D721Med (cell line): ENCODE measurements around the gene AMPH.
"Not testable (repeated sequence)": the region's sequence is repeated elsewhere in the genome, so short reads cannot be mapped to it uniquely, and the experiment has no call there.

Experiments
- DNase-seq: peaks from one replicate; pipeline ENCODE4 v3.0.0; 2011; ENCODE audit warnings: low spot score; ENCODE audit not compliant: insufficient read length
- FAIRE-seq: peaks from 2 replicates; lab custom pipeline; 2011; peaks lifted over from hg19 to GRCh38; lab: Jason Lieb, UNC
- CTCF ChIP-seq: IDR thresholded peaks from 2 replicates; pipeline ENCODE4 v1.5.1; 2012; ENCODE audit warnings: mild to moderate bottlenecking, control low read depth; ENCODE audit not compliant: insufficient read depth; ENCODE audit errors: missing control alignments

Gene AMPH

GRCh38 chr7:38359071-38359601 lies 272.0 kb downstream of the AMPH start:
- TF ChIP-seq CTCF = peak; percentile 39
- FAIRE-seq, DNase-seq: not testable (repeated sequence)

GRCh38 chr7:38358273-38358831 lies 272.8 kb downstream of the AMPH start:
- not testable (repeated sequence) for FAIRE-seq

GRCh38 chr7:38354271-38354851 lies 276.8 kb downstream of the AMPH start:
- FAIRE-seq, DNase-seq: not testable (repeated sequence)
- peak; percentile 63 for TF ChIP-seq CTCF

More at GRCh38 chr7:38358273-38358831, 272.8 kb downstream of the AMPH start:
- not testable (repeated sequence) for DNase-seq

GRCh38 chr7:38353431-38353881 lies 277.7 kb downstream of the AMPH start:
- FAIRE-seq, DNase-seq: not testable (repeated sequence)

- FAIRE-seq = no peak
- no peak for DNase-seq
- TF ChIP-seq CTCF = no peak
These were observed 279.6 kb downstream of the AMPH start for GRCh38 chr7:38351601-38352000.

- not testable (repeated sequence) for FAIRE-seq, DNase-seq
These were observed 280.4 kb downstream of the AMPH start for GRCh38 chr7:38350777-38351176.

- not testable (repeated sequence) for FAIRE-seq, DNase-seq
- peak; percentile 39 for TF ChIP-seq CTCF
These were observed 281.1 kb downstream of the AMPH start for GRCh38 chr7:38349869-38350583.

- FAIRE-seq, DNase-seq: not testable (repeated sequence)
These were observed 281.9 kb downstream of the AMPH start for GRCh38 chr7:38349126-38349795.
